Measurements from ENCODE around the gene LILRB4. TPM values are rescaled to one million over a fixed set of nuclear protein-coding genes. Genes with fewer than 3 reads are reported as not detected.
"Not testable (repeated sequence)": the region's sequence is repeated elsewhere in the genome, so short reads cannot be mapped to it uniquely, and the experiment has no call there.

LILRB4 gene
- total RNA-seq, 1 experiment from 2014 or later, result not detected

- ATAC-seq; H3K4me3 ChIP-seq (replicated peaks in 1 of 2; ENCODE audit: low read depth in 1 of 2, low read length in 2 of 2); H3K36me3 ChIP-seq (ENCODE audit: control insufficient read depth in 1 of 2, insufficient read depth in 2 of 2, low read length in 2 of 2); H4K20me1 ChIP-seq (ENCODE audit: insufficient read depth); BruUV-seq (replicated peaks); DNase-seq (ENCODE audit: low read depth, low spot score); H3K4me2 ChIP-seq (ENCODE audit: low read length); intact Hi-C loops (cut with micrococcal nuclease); H2AFZ ChIP-seq (ENCODE audit: low read depth, low read length, poor library complexity, severe bottlenecking); H3K79me2 ChIP-seq (ENCODE audit: insufficient read depth, low read length); H3K4me1 ChIP-seq (ENCODE audit: control insufficient read depth in 1 of 2, insufficient read depth in 2 of 2, low read length in 2 of 2); H3K9ac ChIP-seq (ENCODE audit: low read length); CTCF ChIA-PET; H3K9me2 ChIP-seq (ENCODE audit: insufficient read depth); H3K27ac ChIP-seq (ENCODE audit: low read depth, low read length); H3K9me3 ChIP-seq (ENCODE audit: control insufficient read depth in 1 of 2, insufficient read depth in 1 of 2, low read depth in 1 of 2, low read length in 2 of 2); RAD21 ChIA-PET (ENCODE audit: low non-redundant PET in 1 of 2, low total read pairs in 2 of 2, uncharacterized antibody in 2 of 2, unreplicated experiment in 2 of 2); POLR2A ChIA-PET: not testable (repeated sequence)
- peaks cover 34% of the 10 kb centered on the region for H3K27me3 ChIP-seq (ENCODE audit: insufficient read depth, low read length)
Measured at GRCh38 chr19:54636081-54636480, 26.7 kb upstream of the LILRB4 start.

- RAD21 ChIA-PET (ENCODE audit: low non-redundant PET in 1 of 2, low total read pairs in 2 of 2, uncharacterized antibody in 2 of 2, unreplicated experiment in 2 of 2), result no interaction called here
- no peaks in the 10 kb centered on the region for H3K9me2 ChIP-seq (ENCODE audit: insufficient read depth)
- peaks cover 30% of the 10 kb centered on the region for H3K27me3 ChIP-seq (ENCODE audit: insufficient read depth, low read length)
- intact Hi-C loops (cut with micrococcal nuclease), result no loop called here
- H2AFZ ChIP-seq (ENCODE audit: low read depth, low read length, poor library complexity, severe bottlenecking), result no peak overlapping the region
- no peak for ATAC-seq
- H3K36me3 ChIP-seq (ENCODE audit: control insufficient read depth in 1 of 2, insufficient read depth in 2 of 2, low read length in 2 of 2), result no peaks in the 10 kb centered on the region
- BruUV-seq (replicated peaks), result no TSS peak
- no peaks in the 10 kb centered on the region for H3K9me3 ChIP-seq (ENCODE audit: control insufficient read depth in 1 of 2, insufficient read depth in 1 of 2, low read depth in 1 of 2, low read length in 2 of 2)
- H3K4me3 ChIP-seq (replicated peaks in 1 of 2; ENCODE audit: low read depth in 1 of 2, low read length in 2 of 2), result no peak overlapping the region
- H3K79me2 ChIP-seq (ENCODE audit: insufficient read depth, low read length), result no peaks in the 10 kb centered on the region
- H3K4me2 ChIP-seq (ENCODE audit: low read length), result no peak overlapping the region
- no peak for DNase-seq (ENCODE audit: low read depth, low spot score)
- H4K20me1 ChIP-seq (ENCODE audit: insufficient read depth), result no peaks in the 10 kb centered on the region
- H3K27ac ChIP-seq (ENCODE audit: low read depth, low read length), result no peak overlapping the region
- POLR2A ChIA-PET, result no interaction called here
- TF ChIP-seq ATF3 (IDR thresholded peaks at IDR 0.05), result no peak
- TF ChIP-seq SP1 (IDR thresholded peaks at IDR 0.05; ENCODE audit: low read depth), result no peak
- no peak for TF ChIP-seq POLR2A (IDR thresholded peaks at IDR 0.05; ENCODE audit: borderline replicate concordance, extremely low read depth, insufficient read depth, insufficient read length)
- no peak for TF ChIP-seq EZH2 (IDR thresholded peaks at IDR 0.05)
- no peak for TF ChIP-seq SIN3A (IDR thresholded peaks at IDR 0.05; ENCODE audit: low read depth)
- H3K4me1 ChIP-seq (ENCODE audit: control insufficient read depth in 1 of 2, insufficient read depth in 2 of 2, low read length in 2 of 2), result no peaks in the 10 kb centered on the region
- no peak overlapping the region for H3K9ac ChIP-seq (ENCODE audit: low read length)
- CTCF ChIA-PET, result interaction anchor here (1.8 kb wide), 1 partner anchor 16 kb away, joined by 5 read pairs; no protein-coding TSS in a partner anchor
Measured at GRCh38 chr19:54638683-54639082, 24.1 kb upstream of the LILRB4 start.

GRCh38 chr19:54642953-54643352 lies 19.8 kb upstream of the LILRB4 start:
- H3K4me1 ChIP-seq (ENCODE audit: control insufficient read depth in 1 of 2, insufficient read depth in 2 of 2, low read length in 2 of 2); H3K9me2 ChIP-seq (ENCODE audit: insufficient read depth); H3K9ac ChIP-seq (ENCODE audit: low read length); H4K20me1 ChIP-seq (ENCODE audit: insufficient read depth); H3K4me3 ChIP-seq (replicated peaks in 1 of 2; ENCODE audit: low read depth in 1 of 2, low read length in 2 of 2); RAD21 ChIA-PET (ENCODE audit: low non-redundant PET in 1 of 2, low total read pairs in 2 of 2, uncharacterized antibody in 2 of 2, unreplicated experiment in 2 of 2); H3K27ac ChIP-seq (ENCODE audit: low read depth, low read length); H3K9me3 ChIP-seq (ENCODE audit: control insufficient read depth in 1 of 2, insufficient read depth in 1 of 2, low read depth in 1 of 2, low read length in 2 of 2); H3K79me2 ChIP-seq (ENCODE audit: insufficient read depth, low read length); H3K4me2 ChIP-seq (ENCODE audit: low read length); DNase-seq (ENCODE audit: low read depth, low spot score); H3K36me3 ChIP-seq (ENCODE audit: control insufficient read depth in 1 of 2, insufficient read depth in 2 of 2, low read length in 2 of 2); H2AFZ ChIP-seq (ENCODE audit: low read depth, low read length, poor library complexity, severe bottlenecking); CTCF ChIA-PET; ATAC-seq; POLR2A ChIA-PET; intact Hi-C loops (cut with micrococcal nuclease); BruUV-seq (replicated peaks): not testable (repeated sequence)
- peaks cover 30% of the 10 kb centered on the region for H3K27me3 ChIP-seq (ENCODE audit: insufficient read depth, low read length)

GRCh38 chr19:54643583-54643982 lies 19.2 kb upstream of the LILRB4 start:
- H4K20me1 ChIP-seq (ENCODE audit: insufficient read depth); CTCF ChIA-PET; H3K36me3 ChIP-seq (ENCODE audit: control insufficient read depth in 1 of 2, insufficient read depth in 2 of 2, low read length in 2 of 2); H3K4me2 ChIP-seq (ENCODE audit: low read length); RAD21 ChIA-PET (ENCODE audit: low non-redundant PET in 1 of 2, low total read pairs in 2 of 2, uncharacterized antibody in 2 of 2, unreplicated experiment in 2 of 2); H3K27ac ChIP-seq (ENCODE audit: low read depth, low read length); H3K9me3 ChIP-seq (ENCODE audit: control insufficient read depth in 1 of 2, insufficient read depth in 1 of 2, low read depth in 1 of 2, low read length in 2 of 2); BruUV-seq (replicated peaks); H3K9ac ChIP-seq (ENCODE audit: low read length); POLR2A ChIA-PET; DNase-seq (ENCODE audit: low read depth, low spot score); H3K79me2 ChIP-seq (ENCODE audit: insufficient read depth, low read length); intact Hi-C loops (cut with micrococcal nuclease); H3K9me2 ChIP-seq (ENCODE audit: insufficient read depth); H3K4me1 ChIP-seq (ENCODE audit: control insufficient read depth in 1 of 2, insufficient read depth in 2 of 2, low read length in 2 of 2); H3K4me3 ChIP-seq (replicated peaks in 1 of 2; ENCODE audit: low read depth in 1 of 2, low read length in 2 of 2); ATAC-seq; H2AFZ ChIP-seq (ENCODE audit: low read depth, low read length, poor library complexity, severe bottlenecking): not testable (repeated sequence)
- peaks cover 32% of the 10 kb centered on the region for H3K27me3 ChIP-seq (ENCODE audit: insufficient read depth, low read length)

Measured in HCT116 (cell line).